Lower leg skin (tissue), 3 donors: ENCODE measurements around the gene CCK.

Experiments
- POLR2A ChIP-seq, 2 donors: fragments of 450-650 bp; IDR thresholded peaks; one replicate each; pipeline ENCODE4 v1.6.1; 2016 to 2017; ENCODE audit warnings: antibody characterized with exemption in 2 of 2, mild to moderate bottlenecking in 1 of 2, moderate library complexity in 1 of 2
- TF ChIP-seq, protein P1 (sequence below), 3 donors: fragments of 450-650 bp; IDR thresholded peaks; one replicate each; pipeline ENCODE4 v1.5.1; 2016; ENCODE audit warnings: antibody characterized with exemption in 3 of 3, mild to moderate bottlenecking in 3 of 3, moderate library complexity in 2 of 3

DNA sequence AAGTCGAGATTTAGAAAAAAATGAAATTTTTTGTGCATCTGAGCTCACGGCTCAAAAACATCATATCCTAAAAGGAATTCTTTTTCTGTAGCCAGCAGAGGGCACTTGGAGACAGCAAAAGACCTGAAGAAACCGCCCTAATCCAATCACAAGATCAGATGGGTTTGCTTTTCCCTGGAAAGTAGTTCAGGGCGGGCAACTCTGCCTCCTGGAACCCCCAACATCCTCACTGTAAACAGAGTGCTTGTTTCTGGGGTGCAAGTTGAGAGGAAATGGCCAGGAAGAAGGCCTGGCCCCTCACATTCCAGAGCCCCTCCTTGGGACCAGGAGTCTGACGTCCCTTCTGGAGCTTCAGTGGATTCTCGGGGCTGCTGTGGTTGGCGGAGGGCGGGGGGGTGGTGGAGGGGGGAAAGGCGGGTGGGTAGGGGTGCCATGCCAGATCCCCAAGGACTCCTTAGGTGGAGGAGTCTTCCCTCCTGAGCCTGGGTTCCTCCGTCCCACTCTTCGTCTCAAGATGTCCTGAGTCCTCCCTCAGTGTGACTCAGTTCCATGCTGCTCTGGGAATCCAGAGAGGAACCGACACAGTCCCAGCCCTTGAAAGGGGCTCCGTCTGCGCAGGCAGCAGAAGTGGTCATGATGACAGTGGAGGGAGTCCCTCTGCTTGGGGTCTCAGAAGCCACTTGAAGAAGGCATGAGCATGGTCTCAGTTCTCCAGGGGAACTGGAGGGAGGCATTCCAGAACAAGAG, 35.9 kb downstream of the CCK start:
- TF ChIP-seq, protein P1, sequence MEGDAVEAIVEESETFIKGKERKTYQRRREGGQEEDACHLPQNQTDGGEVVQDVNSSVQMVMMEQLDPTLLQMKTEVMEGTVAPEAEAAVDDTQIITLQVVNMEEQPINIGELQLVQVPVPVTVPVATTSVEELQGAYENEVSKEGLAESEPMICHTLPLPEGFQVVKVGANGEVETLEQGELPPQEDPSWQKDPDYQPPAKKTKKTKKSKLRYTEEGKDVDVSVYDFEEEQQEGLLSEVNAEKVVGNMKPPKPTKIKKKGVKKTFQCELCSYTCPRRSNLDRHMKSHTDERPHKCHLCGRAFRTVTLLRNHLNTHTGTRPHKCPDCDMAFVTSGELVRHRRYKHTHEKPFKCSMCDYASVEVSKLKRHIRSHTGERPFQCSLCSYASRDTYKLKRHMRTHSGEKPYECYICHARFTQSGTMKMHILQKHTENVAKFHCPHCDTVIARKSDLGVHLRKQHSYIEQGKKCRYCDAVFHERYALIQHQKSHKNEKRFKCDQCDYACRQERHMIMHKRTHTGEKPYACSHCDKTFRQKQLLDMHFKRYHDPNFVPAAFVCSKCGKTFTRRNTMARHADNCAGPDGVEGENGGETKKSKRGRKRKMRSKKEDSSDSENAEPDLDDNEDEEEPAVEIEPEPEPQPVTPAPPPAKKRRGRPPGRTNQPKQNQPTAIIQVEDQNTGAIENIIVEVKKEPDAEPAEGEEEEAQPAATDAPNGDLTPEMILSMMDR (IDR thresholded peaks at IDR 0.05), result no peak
- no peak for TF ChIP-seq POLR2A (IDR thresholded peaks at IDR 0.05)
